Erythroblast (primary cell): Measurements from ENCODE around the gene PLD5.

Source experiments
- DNase-seq, 2 experiments: peaks; one replicate each; lab custom pipeline; 2025; lab: John Stamatoyannopoulos, UW
- GATA1 ChIP-seq: IDR thresholded peaks from 2 replicates; pipeline ENCODE4 v1.6.1; 2011; ENCODE audit warnings: low read depth, mild to moderate bottlenecking, control low read depth, low read length, moderate library complexity
- POLR2A ChIP-seq: IDR thresholded peaks from 2 replicates; pipeline ENCODE4 v1.6.1; 2011; ENCODE audit warnings: mild to moderate bottlenecking, low read length

Gene PLD5

GRCh38 chr1:242524571-242525359 is at the start of gene PLD5:
Gene PLD5 (minus strand): TSS chr1:242524697.
- no peak for DNase-seq
- TF ChIP-seq POLR2A, result no peak
- no peak for TF ChIP-seq GATA1

- TF ChIP-seq GATA1 (no peak), POLR2A (no peak)
- no peak for DNase-seq
Measured at GRCh38 chr1:242569867-242570266, 45.4 kb upstream of the PLD5 start.

GRCh38 chr1:242568666-242569065 is 44.2 kb upstream of the PLD5 start:
- no peak for TF ChIP-seq GATA1
- TF ChIP-seq POLR2A, result no peak
- DNase-seq, result no peak

GRCh38 chr1:242567596-242567995 is 43.1 kb upstream of the PLD5 start:
- TF ChIP-seq GATA1 (no peak), POLR2A (no peak)
- no peak for DNase-seq

GRCh38 chr1:242556759-242557158 is 32.3 kb upstream of the PLD5 start:
- DNase-seq, result no peak
- TF ChIP-seq GATA1, result no peak
- no peak for TF ChIP-seq POLR2A

GRCh38 chr1:242556276-242556675 is 31.8 kb upstream of the PLD5 start:
- TF ChIP-seq POLR2A (no peak), GATA1 (no peak)
- DNase-seq, result no peak

GRCh38 chr1:242554577-242554976 is 30.1 kb upstream of the PLD5 start:
- no peak for DNase-seq

GRCh38 chr1:242546849-242547729 is 22.6 kb upstream of the PLD5 start:
- TF ChIP-seq GATA1 (no peak), POLR2A (no peak)
- DNase-seq, result no peak

More at GRCh38 chr1:242554577-242554976, 30.1 kb upstream of the PLD5 start:
- TF ChIP-seq GATA1, result no peak
- TF ChIP-seq POLR2A, result no peak

- TF ChIP-seq POLR2A, result no peak
- TF ChIP-seq GATA1, result no peak
- DNase-seq, result no peak
Measured at GRCh38 chr1:242546441-242546840, 21.9 kb upstream of the PLD5 start.

- no peak for TF ChIP-seq GATA1
- no peak for TF ChIP-seq POLR2A
- no peak for DNase-seq
Measured at GRCh38 chr1:242544071-242544470, 19.6 kb upstream of the PLD5 start.

- DNase-seq, result no peak
- TF ChIP-seq GATA1 (no peak), POLR2A (no peak)
Measured at GRCh38 chr1:242542271-242542670, 17.8 kb upstream of the PLD5 start.

- TF ChIP-seq GATA1 (no peak), POLR2A (no peak)
- no peak for DNase-seq
Measured at GRCh38 chr1:242535986-242536385, 11.5 kb upstream of the PLD5 start.

GRCh38 chr1:242534753-242535152 is 10.3 kb upstream of the PLD5 start:
- TF ChIP-seq GATA1 (no peak), POLR2A (no peak)
- no peak for DNase-seq

- no peak for DNase-seq
- TF ChIP-seq POLR2A (no peak), GATA1 (no peak)
Measured at GRCh38 chr1:242530761-242531160, 6.3 kb upstream of the PLD5 start.
